Erythroblast (primary cell): ENCODE results near the gene SLC2A5.
"Not testable (repeated sequence)": the region's sequence is repeated elsewhere in the genome, so short reads cannot be mapped to it uniquely, and the experiment has no call there.

Source experiments
- DNase-seq, 2 experiments: peaks; one replicate each; lab custom pipeline; 2025; lab: John Stamatoyannopoulos, UW
- GATA1 ChIP-seq: IDR thresholded peaks from 2 replicates; pipeline ENCODE4 v1.6.1; 2011; ENCODE audit warnings: low read depth, mild to moderate bottlenecking, control low read depth, low read length, moderate library complexity
- POLR2A ChIP-seq: IDR thresholded peaks from 2 replicates; pipeline ENCODE4 v1.6.1; 2011; ENCODE audit warnings: mild to moderate bottlenecking, low read length

SLC2A5 gene

GRCh38 chr1:9041116-9041779, 28.2 kb downstream of the SLC2A5 start:
- DNase-seq = no peak
- TF ChIP-seq GATA1 = no peak
- no peak for TF ChIP-seq POLR2A

DNA sequence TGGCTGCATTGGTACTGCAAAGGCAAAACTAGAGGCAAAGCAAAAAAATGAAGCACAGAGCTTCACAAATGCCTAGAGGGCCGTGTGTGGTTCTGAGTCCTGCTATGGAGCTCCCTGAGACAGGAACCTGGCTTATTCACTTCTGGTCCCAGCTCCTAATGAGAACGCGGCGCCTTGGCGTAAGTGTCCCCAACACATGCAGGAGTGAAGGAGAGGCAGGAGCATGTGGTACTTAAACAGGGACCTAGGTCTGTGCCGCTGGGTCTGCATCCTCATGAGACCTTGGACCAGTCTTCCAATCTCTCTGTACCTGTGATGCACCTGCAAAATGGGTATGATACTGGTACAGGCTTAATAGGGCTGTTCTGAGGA, 28.8 kb downstream of the SLC2A5 start:
- TF ChIP-seq POLR2A (no peak), GATA1 (no peak)
- no peak for DNase-seq

DNA sequence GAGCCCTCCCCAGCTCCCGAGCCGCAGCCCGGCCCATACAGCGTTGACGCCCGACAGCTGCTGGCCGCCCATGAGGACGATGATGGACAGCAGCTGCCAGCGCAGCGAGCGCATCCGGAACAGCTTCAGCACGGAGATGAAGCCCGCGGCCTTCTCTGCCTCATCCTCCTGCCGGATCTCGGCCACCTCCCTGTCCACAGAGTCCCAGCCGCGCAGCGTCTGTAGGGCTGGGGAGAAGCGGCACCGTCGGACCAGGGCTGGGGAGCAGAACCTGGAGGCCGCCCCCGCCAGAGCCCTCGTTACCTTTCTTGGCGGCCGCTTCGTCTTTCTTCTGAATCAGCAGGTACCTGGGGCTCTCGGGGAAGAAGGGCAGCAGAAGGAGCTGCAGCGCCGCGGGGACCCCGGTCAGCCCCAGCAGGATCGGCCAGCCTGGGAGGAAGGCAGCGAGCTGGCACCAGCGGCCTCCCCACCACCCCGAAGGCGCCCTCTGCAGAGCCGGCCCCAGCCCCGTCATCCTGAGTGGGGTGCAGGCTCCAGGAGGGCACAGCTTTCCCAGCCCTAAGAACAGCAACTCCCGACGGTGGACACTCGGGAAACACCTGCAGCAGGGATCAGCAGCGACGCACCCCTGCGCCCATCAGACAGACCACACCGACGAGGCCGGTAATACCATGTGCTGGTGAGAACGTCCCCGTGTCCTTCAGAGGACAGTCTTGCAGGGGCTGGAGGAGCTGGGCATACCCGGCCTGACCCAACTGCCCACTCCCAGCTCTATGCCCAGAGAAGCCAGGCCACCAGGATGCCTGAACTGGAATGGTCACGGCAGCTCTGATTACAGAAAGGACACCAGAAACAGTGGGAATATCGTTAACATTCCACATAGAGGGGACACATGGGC, 29.4 kb downstream of the SLC2A5 start:
- no peak for DNase-seq
- no peak for TF ChIP-seq GATA1
- no peak for TF ChIP-seq POLR2A

DNA sequence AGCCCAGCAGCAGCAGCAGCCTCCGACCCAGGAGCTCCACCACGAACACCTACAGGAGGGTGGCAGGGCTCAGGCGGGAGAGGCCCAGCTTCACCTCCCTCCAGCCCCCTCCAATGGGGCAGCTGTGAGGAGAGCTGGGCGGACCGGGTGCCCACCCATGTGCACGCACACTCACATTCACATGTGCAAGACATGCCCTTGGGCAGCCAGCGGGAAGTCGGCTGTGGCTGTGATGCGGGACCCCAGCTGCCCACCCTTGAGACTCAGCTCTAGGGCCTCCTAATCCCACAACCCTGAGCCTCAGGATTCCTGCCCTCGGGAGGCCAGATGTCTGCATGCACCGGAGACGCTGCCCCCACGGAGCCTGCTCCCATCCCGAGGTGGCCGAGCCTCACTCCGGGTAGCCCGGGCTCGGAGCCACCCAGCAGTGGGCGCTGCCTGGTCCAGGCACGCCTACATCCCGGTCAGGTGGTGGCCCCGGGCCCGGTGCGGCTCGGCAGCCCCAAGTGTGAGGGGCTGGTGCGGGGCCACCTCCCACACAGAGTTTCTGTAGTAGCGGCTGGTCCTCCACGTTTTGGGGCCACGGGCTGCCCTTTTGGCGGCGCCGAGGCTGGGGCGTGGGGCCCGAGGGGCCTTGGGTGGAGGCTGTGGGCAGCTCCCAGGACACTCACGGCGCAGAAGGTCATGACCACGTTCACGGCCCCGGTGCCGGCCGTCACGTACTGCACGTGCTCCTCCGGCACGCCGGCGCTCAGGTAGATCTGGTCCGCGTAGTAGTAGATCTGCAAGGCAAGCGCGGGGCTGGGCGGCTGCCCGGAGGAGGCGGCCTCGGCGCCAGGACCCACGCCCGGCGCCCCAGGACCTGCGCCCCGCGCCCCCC, 30.3 kb downstream of the SLC2A5 start:
- DNase-seq = no peak
- no peak for TF ChIP-seq POLR2A
- TF ChIP-seq GATA1 = no peak

- no peak for TF ChIP-seq GATA1
- TF ChIP-seq POLR2A = no peak
- DNase-seq = no peak
Measured at GRCh38 chr1:9038338-9038650, 31.1 kb downstream of the SLC2A5 start.

DNA sequence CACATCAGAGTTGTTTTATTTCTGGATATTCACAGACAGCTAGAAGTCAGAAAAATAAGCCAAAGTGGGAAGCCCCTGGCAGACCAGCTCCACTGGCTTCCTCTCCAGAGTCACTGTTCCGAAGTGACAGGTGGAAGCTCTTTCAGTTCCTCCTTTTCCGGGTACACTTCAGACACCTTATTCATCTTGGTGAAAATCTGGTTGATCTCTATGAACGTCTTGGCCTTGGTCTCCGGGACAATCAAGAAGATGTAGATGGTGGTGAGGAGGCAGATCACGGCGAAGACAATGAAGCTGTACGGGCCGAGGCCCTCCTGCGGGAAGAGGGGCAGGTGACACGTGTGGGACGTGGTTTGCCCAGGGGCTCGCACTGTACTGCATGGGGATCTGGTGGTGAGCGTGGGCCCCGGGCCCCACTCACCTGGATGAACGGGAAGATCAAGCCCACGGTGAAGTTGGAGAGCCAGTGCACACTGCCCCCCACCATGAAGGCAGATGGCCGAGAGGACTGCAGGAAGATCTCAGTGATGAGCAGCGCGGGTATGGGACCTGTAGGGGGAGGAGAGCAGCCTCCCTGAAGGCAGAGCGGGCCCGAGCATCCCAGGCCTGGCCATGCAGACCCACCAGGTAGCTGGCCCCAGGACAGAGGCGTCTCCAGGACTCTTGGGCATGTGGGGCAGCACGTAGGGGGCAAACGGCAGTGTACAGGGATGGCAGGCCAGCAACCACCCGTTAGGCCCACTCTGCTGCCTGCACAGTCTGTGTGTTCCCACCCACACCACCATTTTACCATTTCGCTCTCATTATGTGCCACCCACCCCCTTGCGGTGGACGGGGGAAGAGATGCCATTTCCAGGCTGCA, 31.7 kb downstream of the SLC2A5 start:
- TF ChIP-seq GATA1 (no peak), POLR2A (no peak)
- DNase-seq = no peak

DNA sequence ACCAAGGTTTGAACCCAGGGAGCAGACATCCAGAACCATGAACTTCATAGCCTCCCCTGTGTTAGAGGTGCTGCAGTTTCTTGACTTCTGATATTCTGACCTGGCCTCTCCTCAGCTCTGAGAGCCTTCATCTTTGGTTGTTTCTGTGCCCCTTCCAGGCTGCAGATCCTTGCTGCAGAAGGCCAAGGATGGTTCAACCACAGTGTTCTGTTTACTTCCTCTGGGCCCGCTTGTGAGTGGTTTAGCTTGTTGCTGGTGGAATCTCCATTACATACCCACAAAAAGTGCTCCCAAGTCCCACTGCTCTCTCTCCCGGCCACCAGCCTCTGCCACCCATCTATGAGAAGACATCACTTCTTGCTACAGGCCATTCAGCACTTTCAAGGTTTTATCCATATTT, 34.2 kb downstream of the SLC2A5 start:
- DNase-seq = no peak
- TF ChIP-seq GATA1 = no peak
- TF ChIP-seq POLR2A = no peak

GRCh38 chr1:9033363-9033762, 36.1 kb downstream of the SLC2A5 start:
- no peak for DNase-seq
- no peak for TF ChIP-seq GATA1
- no peak for TF ChIP-seq POLR2A

DNA sequence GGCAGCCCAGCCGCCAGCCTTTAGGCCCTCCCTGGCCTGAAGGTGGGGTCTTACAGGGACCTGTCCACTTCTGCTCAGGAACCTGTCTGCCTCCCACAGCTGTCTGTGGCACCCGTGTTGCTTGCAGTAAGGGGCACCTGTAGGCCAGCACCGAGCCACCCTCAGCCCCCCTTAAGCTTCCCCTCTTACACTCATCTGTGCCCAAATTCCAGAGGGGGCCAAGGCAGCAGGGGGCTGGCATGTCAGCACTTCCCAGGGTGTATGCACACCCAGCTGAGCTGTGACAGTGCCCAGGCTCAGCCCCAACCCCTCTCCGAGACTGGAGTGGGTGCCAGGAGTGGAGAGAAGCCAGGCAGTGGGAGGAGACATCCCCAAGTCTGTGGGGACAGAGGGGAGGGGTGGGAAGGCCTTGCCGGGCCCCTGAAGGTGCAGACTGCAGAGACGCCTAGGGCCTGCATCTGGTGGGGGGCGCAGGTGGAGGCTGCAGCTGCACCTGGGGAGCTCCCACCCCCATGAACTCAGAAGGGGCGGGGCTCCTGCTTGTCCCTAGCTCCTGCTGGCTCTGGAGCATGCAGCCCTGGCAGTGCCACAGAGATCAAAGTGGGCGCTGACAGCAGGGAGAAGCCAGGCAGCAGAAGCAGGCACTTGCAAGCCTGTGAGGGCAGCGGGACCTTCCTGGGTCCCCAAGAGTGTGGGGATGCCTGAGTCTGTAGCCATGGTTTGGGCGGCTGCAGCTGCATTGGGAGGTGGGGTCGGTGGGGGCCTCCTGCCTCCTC, 37.8 kb downstream of the SLC2A5 start:
- TF ChIP-seq GATA1 = no peak
- TF ChIP-seq POLR2A = no peak
- no peak for DNase-seq

GRCh38 chr1:9031077-9031476, 38.4 kb downstream of the SLC2A5 start:
- DNase-seq = not testable (repeated sequence)

DNA sequence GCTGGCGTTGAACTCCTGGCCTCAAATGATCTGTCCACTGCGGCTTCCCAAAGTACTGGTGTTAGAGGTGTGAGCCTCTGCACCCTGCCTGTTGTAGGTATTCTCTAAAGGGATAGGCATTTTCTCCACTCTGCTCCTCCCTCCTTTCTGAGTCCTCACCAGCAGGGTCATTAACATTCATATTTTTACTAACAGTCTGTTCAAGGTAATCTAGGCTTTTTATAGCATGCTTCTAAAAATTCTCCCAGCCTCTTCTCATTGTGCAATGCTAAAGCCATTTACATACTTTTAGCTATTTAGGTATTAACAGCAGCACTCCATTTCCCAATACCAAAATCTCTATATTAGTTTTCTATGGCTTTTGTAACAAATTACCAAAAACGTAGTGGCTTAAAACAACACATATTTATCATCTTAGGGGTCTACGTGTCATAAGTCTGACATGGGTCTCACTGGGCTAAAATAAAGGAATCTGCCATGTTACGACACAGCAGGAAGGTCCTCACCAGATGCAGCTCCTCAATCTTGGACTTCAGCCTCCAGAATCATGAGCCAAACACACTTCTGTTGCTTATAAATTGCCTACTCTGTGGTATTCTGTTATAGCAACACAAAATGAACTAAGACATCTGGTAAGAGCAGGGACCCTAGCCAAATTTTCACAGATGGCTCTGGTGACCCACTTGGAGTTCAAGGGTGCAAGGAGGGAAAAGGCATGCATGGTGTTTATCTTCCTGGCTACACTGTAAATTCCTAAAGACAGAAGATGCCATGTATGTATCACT, 40.3 kb downstream of the SLC2A5 start:
- DNase-seq = no peak
- TF ChIP-seq GATA1 (no peak), POLR2A (no peak)

- DNase-seq = no peak
- TF ChIP-seq GATA1 (no peak), POLR2A (no peak)
Measured at GRCh38 chr1:9027307-9027706, 42.1 kb downstream of the SLC2A5 start.
